ENCODE measurements around the gene PRMT1.
A peak's percentile ranks its signal among the peaks of the same experiment; 100 is the strongest.
"Not testable (repeated sequence)": the region's sequence is repeated elsewhere in the genome, so short reads cannot be mapped to it uniquely, and the experiment has no call there.

Gene PRMT1

DNA sequence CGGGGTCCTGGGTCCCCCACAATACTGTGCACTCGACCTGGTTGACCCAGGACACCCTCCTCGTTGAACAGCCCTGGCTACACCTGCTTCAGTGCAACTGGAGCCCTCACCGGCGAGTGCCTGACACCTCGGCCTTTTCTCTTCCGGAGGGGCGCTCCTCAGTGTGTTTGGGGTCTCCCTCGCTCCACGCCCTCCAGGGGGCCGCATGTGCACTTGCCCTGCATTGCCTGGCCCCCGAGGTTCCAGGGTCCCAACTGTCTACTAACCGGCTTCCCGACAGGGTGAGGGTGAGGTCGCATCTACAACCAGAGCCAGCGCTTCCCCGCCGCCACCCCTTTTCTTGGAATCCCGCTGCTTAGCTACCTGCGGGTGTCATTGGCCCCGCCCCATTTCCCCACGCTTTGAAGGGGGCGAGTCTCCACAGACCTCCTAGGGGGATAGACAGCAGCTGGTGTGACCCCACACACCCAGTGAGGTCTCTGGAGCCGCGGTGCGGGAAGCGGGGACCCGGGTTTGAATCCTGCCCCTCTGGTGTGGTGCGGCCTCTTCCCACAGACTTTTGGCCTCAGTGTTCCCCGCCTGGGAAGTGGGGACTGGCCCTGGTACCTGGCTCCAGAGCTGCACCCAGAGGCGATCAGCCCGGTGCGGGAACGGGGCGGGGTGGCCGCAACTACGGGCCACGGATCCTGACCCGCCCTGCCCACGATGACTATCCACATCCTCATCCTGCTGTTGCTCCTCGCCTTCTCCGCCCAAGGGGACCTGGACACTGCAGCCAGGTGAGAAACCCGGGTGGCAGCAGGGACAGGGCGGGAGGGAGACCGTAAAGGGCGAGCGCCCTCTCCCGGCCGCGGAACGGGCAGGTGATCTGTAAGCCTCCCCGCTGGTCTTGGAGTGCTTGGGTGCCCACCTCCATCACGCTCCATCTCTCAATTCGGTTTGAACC is 12.3 kb downstream of the PRMT1 start, which contains the start of gene ADM5:
ADM5 (plus strand) TSS at position 462 of the 946 bp plus-strand sequence; CDS start at position 706, 244 bp downstream.
- DNase-seq, result peak in 4 of 6 experiments; percentile 9 to 35 (median 20)

DNA sequence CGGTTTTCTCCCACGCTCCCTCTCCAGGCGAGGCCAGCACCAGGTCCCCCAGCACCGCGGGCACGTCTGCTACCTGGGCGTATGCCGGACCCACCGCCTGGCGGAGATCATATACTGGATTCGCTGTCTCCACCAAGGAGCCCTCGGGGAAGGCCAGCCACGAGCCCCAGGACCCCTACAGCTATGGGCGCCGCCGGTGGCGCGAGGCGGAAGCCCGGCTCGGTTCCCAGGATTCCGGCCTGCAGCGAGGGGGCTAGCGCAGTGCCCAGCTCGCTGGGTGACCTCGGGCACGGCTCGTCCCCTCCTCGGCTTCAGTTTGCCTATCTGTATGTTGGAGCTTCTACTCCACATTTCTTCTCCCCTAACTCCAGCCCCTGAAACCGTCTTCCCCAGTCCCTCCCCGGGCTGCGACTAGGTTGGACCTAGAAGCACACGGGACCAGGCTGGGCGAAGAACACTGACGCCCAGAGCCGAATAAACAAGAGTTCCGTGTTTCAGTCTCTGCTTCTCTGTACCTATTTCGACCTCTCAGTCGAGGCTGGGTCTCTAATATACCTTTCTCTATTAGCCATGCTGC is 13.1 kb downstream of the PRMT1 start:
- DNase-seq, result no peak

DNA sequence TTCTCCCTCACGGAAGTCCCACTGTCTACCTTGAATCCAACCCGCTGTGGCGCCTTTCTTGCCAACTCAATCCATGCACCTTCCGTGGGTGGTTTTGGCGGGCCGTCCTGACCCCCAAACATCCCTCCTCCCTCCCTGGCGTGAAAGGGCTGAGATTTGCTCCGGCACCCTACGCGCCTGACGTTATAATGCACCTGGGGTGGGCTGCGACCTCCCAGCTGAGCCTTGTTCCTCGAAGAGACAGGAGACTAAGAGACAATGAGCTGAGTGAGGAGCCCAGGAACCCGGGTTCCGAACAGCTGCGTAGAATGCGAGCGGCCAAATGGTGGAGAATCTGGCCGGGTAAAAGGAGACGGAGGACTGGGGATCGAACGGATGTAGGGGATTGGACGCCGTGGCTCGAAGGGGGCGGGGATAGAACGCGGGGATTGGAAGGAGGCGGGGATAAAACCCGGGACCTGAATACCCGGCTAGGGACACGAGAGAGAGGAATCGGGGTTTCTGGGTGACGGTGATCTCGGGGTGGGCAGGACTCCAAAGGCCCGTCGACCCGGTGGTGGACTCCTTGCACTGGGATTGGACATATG is 13.7 kb downstream of the PRMT1 start, which contains the start of gene CPT1C:
CPT1C (plus strand) TSS at position 461 of the 587 bp plus-strand sequence. CDS start 1,137 bp downstream, outside the sequence.
- peak in 5 of 6 experiments; percentile 40 to 63 (median 44) for DNase-seq

- peak in 3 of 6 experiments; percentile 11 to 14 (median 13) for DNase-seq
Measured at GRCh38 chr19:49691243-49692146, 14.4 kb downstream of the PRMT1 start.

- no peak for DNase-seq
Measured at GRCh38 chr19:49692147-49692506, 15.1 kb downstream of the PRMT1 start.

GRCh38 chr19:49696115-49696514 is 19.0 kb downstream of the PRMT1 start:
- DNase-seq, result no peak

GRCh38 chr19:49696865-49697264 is 19.8 kb downstream of the PRMT1 start:
- DNase-seq, result no peak

DNA sequence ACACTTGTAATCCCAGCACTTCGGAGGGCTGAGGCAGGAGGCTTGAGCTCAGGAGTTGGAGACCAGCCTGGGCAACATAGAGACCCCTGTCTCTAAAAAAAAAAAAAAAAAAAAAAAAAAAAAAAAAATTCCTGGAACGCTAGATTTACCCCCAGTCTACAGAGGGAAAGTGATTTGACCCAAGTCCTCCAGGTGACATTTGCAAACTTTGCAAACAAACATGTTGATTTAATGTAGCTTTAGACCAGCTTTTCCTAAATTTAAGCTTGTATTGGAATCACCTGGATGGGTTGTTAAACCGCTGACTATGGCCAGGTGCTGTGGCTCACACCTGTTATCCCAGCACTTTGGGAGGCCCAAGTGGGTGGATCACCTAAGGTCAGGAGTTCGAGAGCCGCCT is 22.3 kb downstream of the PRMT1 start:
- DNase-seq, result no peak

DNA sequence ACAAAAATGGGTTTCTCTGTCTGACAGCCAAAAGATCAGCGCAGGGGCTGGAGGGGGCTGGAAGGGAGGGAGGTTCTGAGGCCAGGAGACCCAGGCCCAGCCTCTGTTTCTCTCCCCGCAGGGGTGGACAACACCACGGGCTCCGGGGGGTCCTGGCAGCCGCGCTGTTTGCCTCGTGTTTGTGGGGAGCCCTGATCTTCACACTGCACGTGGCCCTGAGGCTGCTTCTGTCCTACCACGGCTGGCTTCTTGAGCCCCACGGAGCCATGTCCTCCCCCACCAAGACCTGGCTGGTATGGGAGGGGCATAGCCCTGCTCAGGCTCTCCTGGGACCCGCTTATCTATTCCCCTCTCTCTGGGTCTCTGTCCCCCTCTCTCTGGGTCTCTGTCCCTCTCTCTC is 23.5 kb downstream of the PRMT1 start:
- no peak for DNase-seq

DNA sequence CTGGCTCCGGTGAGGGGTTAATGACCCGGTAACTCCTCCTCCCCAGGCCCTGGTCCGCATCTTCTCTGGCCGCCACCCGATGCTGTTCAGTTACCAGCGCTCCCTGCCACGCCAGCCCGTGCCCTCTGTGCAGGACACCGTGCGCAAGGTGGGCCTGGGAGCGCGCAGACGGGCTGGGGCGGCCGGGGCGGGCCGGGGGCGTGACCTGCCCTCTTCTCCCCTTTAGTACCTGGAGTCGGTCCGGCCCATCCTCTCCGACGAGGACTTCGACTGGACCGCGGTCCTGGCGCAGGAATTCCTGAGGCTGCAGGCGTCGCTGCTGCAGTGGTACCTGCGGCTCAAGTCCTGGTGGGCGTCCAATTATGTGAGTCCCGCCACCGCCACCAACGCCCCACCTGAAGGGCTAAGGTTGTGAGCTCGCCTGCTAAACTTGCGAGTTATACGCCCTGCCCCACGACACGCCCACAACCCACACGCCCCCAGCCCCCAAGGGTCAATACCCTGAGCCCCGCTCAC is 24.3 kb downstream of the PRMT1 start:
- DNase-seq, result no peak

- DNase-seq, result no peak
Measured at GRCh38 chr19:49704888-49705642, 28.0 kb downstream of the PRMT1 start.

- DNase-seq, result no peak
Measured at GRCh38 chr19:49705919-49706318, 28.8 kb downstream of the PRMT1 start.

DNA sequence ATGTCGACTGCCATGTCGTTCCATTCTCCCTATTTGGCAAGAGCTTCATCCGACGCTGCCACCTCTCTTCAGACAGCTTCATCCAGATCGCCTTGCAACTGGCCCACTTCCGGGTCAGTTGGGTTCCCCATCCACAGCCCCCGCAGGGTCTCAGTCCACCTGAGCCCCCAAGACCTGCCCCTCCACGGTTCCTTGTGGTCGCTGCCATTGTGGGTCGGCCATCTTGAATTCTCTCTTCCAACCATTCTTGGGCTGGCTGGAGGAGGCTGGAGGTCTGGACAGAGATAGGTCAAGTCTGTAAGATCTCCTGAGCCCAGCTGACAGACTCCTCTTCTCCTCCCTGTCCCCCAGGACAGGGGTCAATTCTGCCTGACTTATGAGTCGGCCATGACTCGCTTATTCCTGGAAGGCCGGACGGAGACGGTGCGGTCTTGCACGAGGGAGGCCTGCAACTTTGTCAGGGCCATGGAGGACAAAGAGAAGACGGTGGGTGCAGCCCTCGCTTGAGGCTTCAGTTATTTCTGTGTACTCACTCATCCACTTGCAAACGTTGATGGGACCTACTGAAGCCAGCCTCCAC is 33.4 kb downstream of the PRMT1 start:
- no peak for DNase-seq

- DNase-seq, result no peak
Measured at GRCh38 chr19:49712397-49712859, 35.4 kb downstream of the PRMT1 start.

GRCh38 chr19:49713236-49713845 is 36.3 kb downstream of the PRMT1 start:
- no peak for DNase-seq

GRCh38 chr19:49716154-49716553 is 39.1 kb downstream of the PRMT1 start:
- DNase-seq, result no peak

DNA sequence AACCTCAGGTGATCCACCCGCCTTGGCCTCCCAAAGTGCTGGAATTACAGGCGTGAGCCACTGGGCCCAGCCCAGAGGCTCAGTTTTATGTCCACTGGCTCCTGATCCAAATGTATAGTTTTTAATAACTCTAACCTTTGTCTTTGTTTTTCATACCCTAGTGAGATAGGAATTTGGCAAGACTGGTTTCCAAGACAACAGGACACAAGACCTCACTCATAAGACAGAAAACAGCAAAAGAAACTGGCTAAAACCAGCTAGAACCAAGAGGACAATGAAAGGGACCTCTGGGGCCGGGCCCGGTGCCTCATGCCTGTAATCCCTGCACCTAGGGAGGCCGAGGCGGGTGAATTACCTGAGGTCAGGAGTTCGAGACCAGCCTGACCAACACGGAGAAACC is 41.4 kb downstream of the PRMT1 start:
- DNase-seq, result no peak

DNA sequence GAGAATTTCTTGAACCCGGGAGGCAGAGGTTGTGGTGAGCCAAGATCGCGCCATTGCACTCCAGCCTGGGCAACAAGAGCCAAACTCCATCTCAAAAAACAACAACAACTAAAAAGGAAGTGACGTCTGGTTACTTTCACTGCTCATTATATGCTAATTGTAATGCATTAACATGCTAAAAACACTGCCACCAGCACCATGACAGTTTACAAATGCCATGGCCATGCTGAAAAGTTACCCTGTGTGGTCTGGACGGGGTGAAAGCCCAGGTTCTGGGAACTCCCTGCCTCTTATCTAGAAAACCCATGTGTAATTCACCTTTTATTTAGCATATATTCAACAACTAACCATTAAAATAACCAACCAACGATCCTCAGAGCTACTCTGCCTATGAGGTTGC is 41.9 kb downstream of the PRMT1 start:
- DNase-seq, result no peak

- not testable (repeated sequence) for DNase-seq
Measured at GRCh38 chr19:49719420-49719819, 42.3 kb downstream of the PRMT1 start.

DNA sequence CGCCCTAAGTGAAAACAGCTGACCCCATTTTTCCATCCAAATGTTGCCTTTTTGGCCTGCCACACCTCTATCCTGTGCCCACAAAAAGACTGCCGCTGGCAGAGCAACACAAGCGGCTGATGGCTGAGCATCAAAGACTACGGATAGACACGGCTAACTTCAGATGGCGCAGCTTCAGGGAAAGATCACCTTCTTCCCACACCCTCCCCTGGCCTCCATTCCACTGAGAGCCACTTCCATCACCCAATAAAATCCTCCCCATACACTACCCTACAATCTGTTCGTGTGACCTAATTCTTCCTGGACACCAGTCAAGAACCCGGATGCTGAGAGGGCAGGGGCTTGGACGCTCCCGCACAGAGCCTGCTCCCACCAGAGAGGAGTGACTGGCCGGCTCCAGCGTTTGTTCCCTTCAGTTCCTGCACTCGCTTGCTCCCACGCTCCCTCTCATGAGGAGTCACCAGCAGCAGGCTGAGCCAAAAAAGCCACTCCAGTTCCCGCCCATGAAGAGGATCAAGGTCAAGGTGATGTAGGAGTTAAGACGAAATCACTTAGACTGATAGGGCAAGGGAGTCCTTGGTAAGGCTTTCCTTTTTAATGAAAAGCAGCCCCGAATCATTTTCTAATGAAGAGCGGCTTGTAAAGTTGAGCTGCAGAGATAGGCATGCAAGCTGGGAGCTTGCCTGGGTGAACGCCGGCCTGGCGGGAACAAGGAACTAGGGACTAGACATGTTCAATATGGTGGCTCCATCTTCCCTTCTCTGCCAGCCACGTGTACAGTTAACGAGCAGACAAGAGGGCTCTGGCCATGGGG is 50.4 kb downstream of the PRMT1 start:
- DNase-seq, result no peak

All from stimulated activated naive CD4-positive, alpha-beta T cell (primary cell).